IgD-negative memory B cell (primary cell): ENCODE measurements around the gene CPSF4. TPM values are rescaled to one million over a fixed set of nuclear protein-coding genes. Genes with fewer than 3 reads are reported as not detected.
"Not testable (repeated sequence)": the region's sequence is repeated elsewhere in the genome, so short reads cannot be mapped to it uniquely, and the experiment has no call there.

ENCODE experiments used
- H3K27ac Mint-ChIP-seq, 3 donors: one replicate each; pipeline ENCODE4 v1.8.0; 2020 to 2022; ENCODE audit warnings: mild to moderate bottlenecking in 3 of 3, mixed read lengths in 3 of 3, moderate library complexity in 1 of 3
- H3K27me3 Mint-ChIP-seq: one replicate; pipeline ENCODE4 v1.8.0; 2021; ENCODE audit warnings: mixed read lengths
- H3K36me3 Mint-ChIP-seq: one replicate; pipeline ENCODE4 v1.8.0; 2020; ENCODE audit warnings: mild to moderate bottlenecking, mixed read lengths
- H3K4me1 Mint-ChIP-seq, 3 donors: one replicate each; pipeline ENCODE4 v1.8.0; 2020 to 2022; ENCODE audit warnings: mixed read lengths in 3 of 3, mild to moderate bottlenecking in 1 of 3
- H3K4me3 Mint-ChIP-seq, 4 donors: one replicate each; pipeline ENCODE4 v1.8.0; 2020 to 2022; ENCODE audit warnings: mild to moderate bottlenecking in 4 of 4, mixed read lengths in 4 of 4, moderate library complexity in 3 of 4
- H3K9me3 Mint-ChIP-seq, 3 donors: one replicate each; pipeline ENCODE4 v1.8.0; 2020 to 2021; ENCODE audit warnings: mixed read lengths in 3 of 3, mild to moderate bottlenecking in 1 of 3
- polyA plus RNA-seq: library from polyadenylated mRNA; unstranded; fragments of 300-500 nt; fragmentation: Illumina TruSeq; gene quantifications from one replicate; pipeline ENCODE4 v1.2.3, GENCODE V29; 2021

Gene CPSF4
- polyA plus RNA-seq, 1 donor from 2014 or later = 28.7 TPM

GRCh38 chr7:99420986-99421385, 17.8 kb upstream of the CPSF4 start:
- Mint-ChIP-seq H3K36me3 (peaks cover 7% of the 10 kb centered on the region), H3K27ac (no peak overlapping the region), H3K4me3 (no peak overlapping the region), H3K9me3 (no peaks in the 10 kb centered on the region), H3K27me3 (no peaks in the 10 kb centered on the region), H3K4me1 (peaks cover 0 to 4% (median 0%) of the 10 kb centered on the region in 3 donors)

GRCh38 chr7:99422186-99422585, 16.6 kb upstream of the CPSF4 start:
- Mint-ChIP-seq H3K4me3 (no peak overlapping the region), H3K27ac (peak overlapping the region in 1 of 3 donors; percentile 82), H3K9me3 (no peaks in the 10 kb centered on the region), H3K36me3 (peaks cover 4% of the 10 kb centered on the region), H3K27me3 (no peaks in the 10 kb centered on the region), H3K4me1 (peaks cover 0 to 3% (median 0%) of the 10 kb centered on the region in 3 donors)

- no peaks in the 10 kb centered on the region for H3K27me3 Mint-ChIP-seq
- H3K36me3 Mint-ChIP-seq = peaks cover 4% of the 10 kb centered on the region
- peaks cover 0 to 3% (median 0%) of the 10 kb centered on the region in 3 donors for H3K4me1 Mint-ChIP-seq
- H3K9me3 Mint-ChIP-seq = no peaks in the 10 kb centered on the region
- H3K27ac Mint-ChIP-seq = peak overlapping the region in 1 of 3 donors; percentile 82
- H3K4me3 Mint-ChIP-seq = no peak overlapping the region
Observed at GRCh38 chr7:99422625-99423024, 16.1 kb upstream of the CPSF4 start.

- Mint-ChIP-seq H3K36me3 (peaks cover 3% of the 10 kb centered on the region), H3K4me3 (no peak overlapping the region), H3K9me3 (no peaks in the 10 kb centered on the region), H3K27me3 (no peaks in the 10 kb centered on the region), H3K4me1 (peaks cover 0 to 3% (median 0%) of the 10 kb centered on the region in 3 donors), H3K27ac (peak overlapping the region in 1 of 3 donors; percentile 50)
Observed at GRCh38 chr7:99424932-99425730, 13.6 kb upstream of the CPSF4 start.

- Mint-ChIP-seq H3K9me3 (no peaks in the 10 kb centered on the region), H3K36me3 (peaks cover 1% of the 10 kb centered on the region), H3K4me3 (no peak overlapping the region), H3K27me3 (no peaks in the 10 kb centered on the region), H3K4me1 (no peaks in the 10 kb centered on the region), H3K27ac (no peak overlapping the region)
Observed at GRCh38 chr7:99428972-99429566, 9.7 kb upstream of the CPSF4 start.

GRCh38 chr7:99429756-99430155, 9.0 kb upstream of the CPSF4 start:
- H3K9me3 Mint-ChIP-seq = no peaks in the 10 kb centered on the region
- no peak overlapping the region for H3K4me3 Mint-ChIP-seq
- H3K27me3 Mint-ChIP-seq = no peaks in the 10 kb centered on the region
- peaks cover 1% of the 10 kb centered on the region for H3K36me3 Mint-ChIP-seq
- H3K4me1 Mint-ChIP-seq = no peaks in the 10 kb centered on the region
- H3K27ac Mint-ChIP-seq = no peak overlapping the region

GRCh38 chr7:99431756-99432540, 6.8 kb upstream of the CPSF4 start:
- H3K27me3 Mint-ChIP-seq, H3K9me3 Mint-ChIP-seq, H3K4me3 Mint-ChIP-seq, H3K4me1 Mint-ChIP-seq, H3K36me3 Mint-ChIP-seq, H3K27ac Mint-ChIP-seq: not testable (repeated sequence)

GRCh38 chr7:99433158-99433557, 5.6 kb upstream of the CPSF4 start:
- no peak overlapping the region for H3K4me3 Mint-ChIP-seq
- H3K36me3 Mint-ChIP-seq = peaks cover 1% of the 10 kb centered on the region
- no peaks in the 10 kb centered on the region for H3K27me3 Mint-ChIP-seq
- H3K27ac Mint-ChIP-seq = no peak overlapping the region
- H3K4me1 Mint-ChIP-seq = peaks cover 0 to 3% (median 0%) of the 10 kb centered on the region in 3 donors
- no peaks in the 10 kb centered on the region for H3K9me3 Mint-ChIP-seq

- peak overlapping the region in 2 of 3 donors; percentile 72 to 97 for H3K27ac Mint-ChIP-seq
- no peaks in the 10 kb centered on the region for H3K9me3 Mint-ChIP-seq
- peaks cover 4 to 24% (median 22%) of the 10 kb centered on the region in 3 donors for H3K4me1 Mint-ChIP-seq
- no peaks in the 10 kb centered on the region for H3K36me3 Mint-ChIP-seq
- H3K27me3 Mint-ChIP-seq = no peaks in the 10 kb centered on the region
- H3K4me3 Mint-ChIP-seq = peak overlapping the region; percentile 96 to 99 (median 96)
Observed at GRCh38 chr7:99437946-99438572, 684 bp upstream of the CPSF4 start.

- no peaks in the 10 kb centered on the region for H3K27me3 Mint-ChIP-seq
Observed at GRCh38 chr7:99440195-99440594, 1.5 kb downstream of the CPSF4 start.

GRCh38 chr7:99446096-99446495, 7.4 kb downstream of the CPSF4 start:
- H3K4me3 Mint-ChIP-seq = no peak overlapping the region
- H3K4me1 Mint-ChIP-seq = peaks cover 9 to 12% (median 10%) of the 10 kb centered on the region in 3 donors
- H3K36me3 Mint-ChIP-seq = peaks cover 2% of the 10 kb centered on the region
- H3K27me3 Mint-ChIP-seq = no peaks in the 10 kb centered on the region
- H3K9me3 Mint-ChIP-seq = no peaks in the 10 kb centered on the region
- H3K27ac Mint-ChIP-seq = no peak overlapping the region

More at GRCh38 chr7:99440195-99440594, 1.5 kb downstream of the CPSF4 start:
- Mint-ChIP-seq H3K9me3 (no peaks in the 10 kb centered on the region), H3K4me3 (peak overlapping the region; percentile 96 to 99 (median 96)), H3K36me3 (peaks cover 2% of the 10 kb centered on the region), H3K4me1 (peaks cover 12 to 27% (median 27%) of the 10 kb centered on the region in 3 donors), H3K27ac (peak overlapping the region in 2 of 3 donors; percentile 70 to 80)

GRCh38 chr7:99447943-99448342, 9.2 kb downstream of the CPSF4 start:
- Mint-ChIP-seq H3K27me3 (no peaks in the 10 kb centered on the region), H3K4me3 (no peak overlapping the region), H3K27ac (no peak overlapping the region), H3K36me3 (peaks cover 2% of the 10 kb centered on the region), H3K4me1 (peaks cover 4 to 8% (median 6%) of the 10 kb centered on the region in 3 donors), H3K9me3 (no peaks in the 10 kb centered on the region)

- Mint-ChIP-seq H3K36me3 (peaks cover 2% of the 10 kb centered on the region), H3K27ac (no peak overlapping the region), H3K9me3 (no peaks in the 10 kb centered on the region), H3K27me3 (no peaks in the 10 kb centered on the region), H3K4me3 (no peak overlapping the region), H3K4me1 (peaks cover 0 to 7% (median 3%) of the 10 kb centered on the region in 3 donors)
Observed at GRCh38 chr7:99448855-99449254, 10.1 kb downstream of the CPSF4 start.

GRCh38 chr7:99449326-99449725, 10.6 kb downstream of the CPSF4 start:
- H3K36me3 Mint-ChIP-seq = peaks cover 2% of the 10 kb centered on the region
- no peaks in the 10 kb centered on the region for H3K27me3 Mint-ChIP-seq
- no peaks in the 10 kb centered on the region for H3K9me3 Mint-ChIP-seq
- peaks cover 0 to 6% (median 3%) of the 10 kb centered on the region in 3 donors for H3K4me1 Mint-ChIP-seq
- H3K4me3 Mint-ChIP-seq = peak overlapping the region in 1 of 4 donors; percentile 68
- no peak overlapping the region for H3K27ac Mint-ChIP-seq

- H3K27me3 Mint-ChIP-seq = no peaks in the 10 kb centered on the region
- H3K9me3 Mint-ChIP-seq = no peaks in the 10 kb centered on the region
- no peaks in the 10 kb centered on the region for H3K4me1 Mint-ChIP-seq
- H3K4me3 Mint-ChIP-seq = no peak overlapping the region
- no peaks in the 10 kb centered on the region for H3K36me3 Mint-ChIP-seq
- no peak overlapping the region for H3K27ac Mint-ChIP-seq
Observed at GRCh38 chr7:99451936-99452335, 13.2 kb downstream of the CPSF4 start.
